Measurements from ENCODE around the gene IFI6. TPM values are rescaled to one million over a fixed set of nuclear protein-coding genes. Genes with fewer than 3 reads are reported as not detected.

Gene IFI6
- total RNA-seq, 1 donor from 2014 or later: 500 TPM

DNA sequence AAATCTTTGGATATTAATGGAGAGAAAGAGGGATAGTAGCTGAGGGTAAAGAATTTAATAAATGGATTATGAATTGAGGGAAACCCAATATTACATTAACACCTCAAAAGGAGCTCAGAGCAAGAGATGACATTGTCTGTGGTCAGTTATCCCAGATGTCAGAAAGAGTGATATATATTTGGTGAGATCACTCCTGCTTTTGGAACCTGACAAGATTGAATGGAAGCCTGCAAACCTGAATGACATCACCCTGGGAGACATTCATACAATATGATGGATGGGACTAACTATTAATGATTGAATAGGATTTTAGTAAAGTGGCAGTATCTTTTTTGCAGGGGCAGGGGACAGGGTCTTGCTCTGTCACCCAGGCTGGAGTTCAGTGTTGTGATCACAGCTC lies 6.8 kb upstream of the IFI6 start:
- peaks cover 8% of the 10 kb centered on the region for H3K36me3 Mint-ChIP-seq
- H3K9me3 Mint-ChIP-seq: peaks cover 20% of the 10 kb centered on the region

DNA sequence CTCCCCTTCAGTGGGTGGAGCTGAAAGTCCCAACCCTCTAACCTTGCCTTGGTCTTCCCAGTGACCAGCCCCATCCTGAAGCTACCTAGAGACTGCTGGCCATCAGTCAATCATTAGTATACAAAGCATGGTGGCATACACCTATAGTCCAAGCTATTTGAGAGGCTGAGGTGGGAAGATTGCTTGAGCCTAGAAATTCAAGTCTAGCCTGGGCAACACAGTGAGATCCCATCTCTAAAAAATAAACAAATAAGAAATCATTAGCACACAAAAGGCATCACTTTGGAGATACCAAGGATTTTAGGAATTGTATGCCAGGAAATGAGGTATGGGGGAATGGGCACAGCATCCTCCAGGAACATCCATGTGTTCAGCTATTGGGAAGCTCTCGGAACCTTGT lies 4.4 kb upstream of the IFI6 start:
- no peak for DNase-seq (ENCODE audit: low spot score in 2 of 2, unreplicated experiment in 2 of 2)
- TF ChIP-seq, protein P1, sequence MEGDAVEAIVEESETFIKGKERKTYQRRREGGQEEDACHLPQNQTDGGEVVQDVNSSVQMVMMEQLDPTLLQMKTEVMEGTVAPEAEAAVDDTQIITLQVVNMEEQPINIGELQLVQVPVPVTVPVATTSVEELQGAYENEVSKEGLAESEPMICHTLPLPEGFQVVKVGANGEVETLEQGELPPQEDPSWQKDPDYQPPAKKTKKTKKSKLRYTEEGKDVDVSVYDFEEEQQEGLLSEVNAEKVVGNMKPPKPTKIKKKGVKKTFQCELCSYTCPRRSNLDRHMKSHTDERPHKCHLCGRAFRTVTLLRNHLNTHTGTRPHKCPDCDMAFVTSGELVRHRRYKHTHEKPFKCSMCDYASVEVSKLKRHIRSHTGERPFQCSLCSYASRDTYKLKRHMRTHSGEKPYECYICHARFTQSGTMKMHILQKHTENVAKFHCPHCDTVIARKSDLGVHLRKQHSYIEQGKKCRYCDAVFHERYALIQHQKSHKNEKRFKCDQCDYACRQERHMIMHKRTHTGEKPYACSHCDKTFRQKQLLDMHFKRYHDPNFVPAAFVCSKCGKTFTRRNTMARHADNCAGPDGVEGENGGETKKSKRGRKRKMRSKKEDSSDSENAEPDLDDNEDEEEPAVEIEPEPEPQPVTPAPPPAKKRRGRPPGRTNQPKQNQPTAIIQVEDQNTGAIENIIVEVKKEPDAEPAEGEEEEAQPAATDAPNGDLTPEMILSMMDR (IDR thresholded peaks at IDR 0.05; ENCODE audit: unreplicated experiment): no peak
- Mint-ChIP-seq H3K4me1 (peaks cover 12% of the 10 kb centered on the region), H3K4me3 (no peak overlapping the region), H3K27ac (no peak overlapping the region), H3K36me3 (peaks cover 4% of the 10 kb centered on the region), H3K9me3 (peaks cover 12% of the 10 kb centered on the region), H3K27me3 (ENCODE audit: low read depth) (no peaks in the 10 kb centered on the region)

More for the DNA sequence above, 6.8 kb upstream of the IFI6 start:
- H3K4me1 Mint-ChIP-seq: no peaks in the 10 kb centered on the region
- H3K27me3 Mint-ChIP-seq (ENCODE audit: low read depth): no peaks in the 10 kb centered on the region
- no peak for DNase-seq (ENCODE audit: low spot score in 2 of 2, unreplicated experiment in 2 of 2)
- TF ChIP-seq, protein P1 (IDR thresholded peaks at IDR 0.05; ENCODE audit: unreplicated experiment): no peak
- no peak overlapping the region for H3K4me3 Mint-ChIP-seq
- H3K27ac Mint-ChIP-seq: no peak overlapping the region

DNA sequence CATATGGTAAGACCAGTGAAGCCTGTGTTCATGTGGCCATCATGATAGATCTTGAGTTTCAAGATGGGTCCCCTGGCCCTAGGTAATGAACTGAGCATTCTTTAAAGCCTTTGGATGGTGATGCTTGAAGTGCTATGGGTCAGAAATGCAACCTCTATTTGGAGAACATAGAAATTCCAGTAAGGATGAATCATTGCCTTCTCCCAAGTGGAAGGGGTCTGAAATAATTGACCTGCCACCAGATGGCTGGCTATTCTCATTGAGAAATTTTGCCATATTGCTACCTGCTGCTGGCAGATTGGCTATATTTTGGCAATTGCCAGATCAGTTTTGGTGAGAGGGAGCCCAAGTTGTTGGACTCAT lies 739 bp upstream of the IFI6 start:
- TF ChIP-seq, protein P1 (IDR thresholded peaks at IDR 0.05; ENCODE audit: unreplicated experiment): no peak
- peaks cover 34% of the 10 kb centered on the region for H3K4me1 Mint-ChIP-seq
- DNase-seq (ENCODE audit: low spot score in 2 of 2, unreplicated experiment in 2 of 2): no peak
- H3K27ac Mint-ChIP-seq: peak overlapping the region; percentile 98
- H3K36me3 Mint-ChIP-seq: peaks cover 2% of the 10 kb centered on the region
- H3K4me3 Mint-ChIP-seq: peak overlapping the region; percentile 96
- no peaks in the 10 kb centered on the region for H3K27me3 Mint-ChIP-seq (ENCODE audit: low read depth)
- no peaks in the 10 kb centered on the region for H3K9me3 Mint-ChIP-seq

DNA sequence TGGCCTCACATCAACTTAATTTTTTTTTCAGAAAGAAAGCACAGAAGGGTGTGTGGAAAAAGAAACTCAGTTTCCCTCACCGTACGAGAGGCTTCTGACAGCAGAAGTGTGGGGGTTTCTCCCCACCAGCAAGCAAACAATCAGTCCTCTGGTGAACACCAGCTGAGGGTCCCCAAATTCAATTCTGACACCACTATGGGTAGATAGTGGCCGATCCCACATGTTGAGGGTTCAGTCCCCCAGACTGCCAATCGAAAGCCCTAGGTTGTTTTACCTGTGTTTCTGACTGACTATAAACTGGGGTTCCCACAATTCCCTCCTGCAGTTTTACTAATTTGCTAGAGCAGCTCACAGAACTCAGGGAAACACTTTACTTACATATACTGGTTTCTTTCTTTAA lies 2.1 kb downstream of the IFI6 start:
- H3K4me1 Mint-ChIP-seq: peaks cover 34% of the 10 kb centered on the region
- no peaks in the 10 kb centered on the region for H3K27me3 Mint-ChIP-seq (ENCODE audit: low read depth)
- TF ChIP-seq, protein P1 (IDR thresholded peaks at IDR 0.05; ENCODE audit: unreplicated experiment): no peak
- DNase-seq (ENCODE audit: low spot score in 2 of 2, unreplicated experiment in 2 of 2): no peak
- H3K27ac Mint-ChIP-seq: no peak overlapping the region
- H3K4me3 Mint-ChIP-seq: peak overlapping the region; percentile 96
- H3K36me3 Mint-ChIP-seq: peaks cover 14% of the 10 kb centered on the region
- no peaks in the 10 kb centered on the region for H3K9me3 Mint-ChIP-seq

DNA sequence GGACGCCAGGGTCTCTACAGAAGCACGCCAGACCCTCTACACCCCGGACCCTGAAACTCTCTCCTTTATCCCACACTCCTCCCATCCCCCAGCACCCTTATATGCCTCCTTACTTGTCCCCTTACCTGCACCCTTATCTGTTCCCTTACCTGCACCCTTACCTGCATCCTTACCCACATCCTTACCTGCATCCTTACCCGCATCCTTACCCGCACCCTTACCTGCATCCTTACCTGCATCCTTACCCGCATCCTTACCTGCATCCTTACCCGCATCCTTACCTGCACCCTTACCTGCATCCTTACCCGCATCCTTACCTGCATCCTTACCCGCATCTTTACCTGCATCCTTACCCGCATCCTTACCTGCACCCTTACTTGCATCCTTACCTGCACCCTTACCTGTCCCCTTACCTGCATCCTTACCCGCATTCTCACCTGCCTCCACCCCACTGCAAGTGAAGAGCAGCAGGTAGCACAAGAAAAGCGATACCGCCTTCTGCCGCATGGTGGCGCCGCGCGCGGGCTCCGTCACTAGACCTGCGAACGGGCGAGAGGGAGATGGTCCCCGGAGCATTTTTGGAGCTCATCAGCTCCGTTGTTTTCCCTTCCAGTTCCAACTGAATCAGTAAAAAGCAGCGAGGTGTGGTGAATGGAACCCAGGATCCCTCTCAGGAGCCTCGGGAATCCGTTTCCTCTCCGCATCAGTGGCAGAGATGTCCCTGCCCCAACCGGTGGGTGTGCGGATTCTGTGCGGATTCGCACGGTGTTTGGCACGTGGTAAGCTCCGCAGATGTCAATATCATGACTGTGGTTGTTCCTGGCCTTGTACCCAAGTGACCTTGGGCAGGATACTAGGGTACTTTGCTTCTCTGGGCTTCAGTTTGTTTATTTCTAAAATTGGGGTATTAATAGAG lies 2.9 kb downstream of the IFI6 start:
- H3K27ac Mint-ChIP-seq: peak overlapping the region; percentile 68
- TF ChIP-seq, protein P1 (IDR thresholded peaks at IDR 0.05; ENCODE audit: unreplicated experiment): peak; percentile 94
- H3K36me3 Mint-ChIP-seq: peaks cover 14% of the 10 kb centered on the region
- peaks cover 34% of the 10 kb centered on the region for H3K4me1 Mint-ChIP-seq
- no peaks in the 10 kb centered on the region for H3K27me3 Mint-ChIP-seq (ENCODE audit: low read depth)
- no peaks in the 10 kb centered on the region for H3K9me3 Mint-ChIP-seq
- peak overlapping the region; percentile 63 for H3K4me3 Mint-ChIP-seq
- peak; percentile 64 to 93 for DNase-seq (ENCODE audit: low spot score in 2 of 2, unreplicated experiment in 2 of 2)

All from mesothelial cell of epicardium (in vitro differentiated cells).